DOHH2 (cell line): ENCODE results near the gene SEM1.

ENCODE experiments used
- EZH2phosphoT487 ChIP-seq: fragments of 200-600 bp; sonication (generic); IDR thresholded peaks from 2 replicates; pipeline ENCODE4 v1.6.1; 2017; ENCODE audit warnings: borderline replicate concordance, mild to moderate bottlenecking, antibody characterized with exemption, low read length, moderate library complexity, mixed read lengths
- TF ChIP-seq, protein P1 (sequence below): fragments of 200-600 bp; sonication (generic); IDR thresholded peaks from one replicate; pipeline ENCODE4 v1.5.1; 2014; ENCODE audit warnings: antibody characterized with exemption, mild to moderate bottlenecking, low read depth, low read length; ENCODE audit not compliant: poor library complexity, severe bottlenecking

DNA sequence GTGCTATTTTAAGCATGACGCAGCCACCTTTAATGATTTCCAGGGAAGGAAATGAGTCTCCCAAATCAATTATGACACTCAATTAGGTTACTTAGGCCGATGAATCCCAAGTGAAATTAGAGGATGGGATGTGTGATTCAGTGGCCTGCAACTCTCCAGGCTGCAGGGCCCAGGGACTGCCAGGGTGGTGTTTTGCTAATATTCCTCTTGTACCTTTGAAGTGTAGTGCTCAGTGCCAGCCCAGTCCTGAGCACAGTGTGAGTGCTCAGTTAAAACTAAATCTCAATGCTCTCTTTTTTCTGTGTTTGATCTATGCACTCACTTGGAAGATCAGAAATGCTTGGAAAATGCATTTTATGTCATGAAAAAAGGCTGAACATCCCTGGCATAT lies 51.6 kb downstream of the SEM1 start:
- TF ChIP-seq, protein P1, sequence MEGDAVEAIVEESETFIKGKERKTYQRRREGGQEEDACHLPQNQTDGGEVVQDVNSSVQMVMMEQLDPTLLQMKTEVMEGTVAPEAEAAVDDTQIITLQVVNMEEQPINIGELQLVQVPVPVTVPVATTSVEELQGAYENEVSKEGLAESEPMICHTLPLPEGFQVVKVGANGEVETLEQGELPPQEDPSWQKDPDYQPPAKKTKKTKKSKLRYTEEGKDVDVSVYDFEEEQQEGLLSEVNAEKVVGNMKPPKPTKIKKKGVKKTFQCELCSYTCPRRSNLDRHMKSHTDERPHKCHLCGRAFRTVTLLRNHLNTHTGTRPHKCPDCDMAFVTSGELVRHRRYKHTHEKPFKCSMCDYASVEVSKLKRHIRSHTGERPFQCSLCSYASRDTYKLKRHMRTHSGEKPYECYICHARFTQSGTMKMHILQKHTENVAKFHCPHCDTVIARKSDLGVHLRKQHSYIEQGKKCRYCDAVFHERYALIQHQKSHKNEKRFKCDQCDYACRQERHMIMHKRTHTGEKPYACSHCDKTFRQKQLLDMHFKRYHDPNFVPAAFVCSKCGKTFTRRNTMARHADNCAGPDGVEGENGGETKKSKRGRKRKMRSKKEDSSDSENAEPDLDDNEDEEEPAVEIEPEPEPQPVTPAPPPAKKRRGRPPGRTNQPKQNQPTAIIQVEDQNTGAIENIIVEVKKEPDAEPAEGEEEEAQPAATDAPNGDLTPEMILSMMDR: no peak
- no peak for TF ChIP-seq EZH2phosphoT487
